GM12865 (cell line): ENCODE results near the gene ADAMTS17.

Source experiments
- DNase-seq: peaks from one replicate; pipeline ENCODE4 v3.0.0; 2010; ENCODE audit warnings: low read depth
- H3K4me3 ChIP-seq: 2 replicates; pipeline ENCODE4 v1.5.1; 2011; ENCODE audit warnings: mild to moderate bottlenecking, low read depth, low read length, control low read depth
- TF ChIP-seq, protein P1 (sequence below): IDR thresholded peaks from 2 replicates; pipeline ENCODE4 v1.5.1; 2011; ENCODE audit warnings: low read length, control low read depth, low read depth, inconsistent platforms; ENCODE audit not compliant: insufficient read depth; ENCODE audit errors: missing control alignments

Gene ADAMTS17

DNA sequence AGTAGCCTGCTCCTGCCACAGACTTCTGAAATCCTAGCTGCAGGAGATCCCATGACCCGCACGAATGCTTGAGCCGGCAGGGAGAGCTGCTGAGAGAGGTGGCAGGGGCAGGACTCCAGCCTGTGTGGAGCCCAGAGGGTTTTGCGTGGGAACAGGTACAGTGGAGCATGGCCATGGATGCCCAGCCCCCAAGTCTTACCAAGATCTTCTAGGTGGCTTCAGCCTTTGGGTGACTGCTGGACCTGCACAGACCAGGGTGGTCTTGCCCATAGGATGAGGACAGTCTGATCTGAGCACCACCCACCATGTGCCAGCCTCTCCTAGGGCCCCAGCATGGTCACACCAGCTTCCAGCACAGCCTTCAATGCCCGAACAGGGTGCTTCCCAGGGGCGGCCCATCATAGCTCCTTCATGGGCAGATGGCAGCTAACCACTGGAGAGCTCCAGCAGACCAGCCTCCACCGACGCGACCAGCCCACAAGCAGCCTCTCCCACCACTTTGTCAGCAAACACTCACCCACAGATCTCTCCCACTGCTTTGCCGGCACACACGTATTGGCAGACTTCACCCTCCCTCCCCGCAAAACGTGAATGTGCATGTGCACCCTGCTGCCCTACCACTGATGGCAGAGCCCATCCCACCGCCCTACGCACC lies 56.0 kb downstream of the ADAMTS17 start:
- DNase-seq, result no peak
- TF ChIP-seq, protein P1, sequence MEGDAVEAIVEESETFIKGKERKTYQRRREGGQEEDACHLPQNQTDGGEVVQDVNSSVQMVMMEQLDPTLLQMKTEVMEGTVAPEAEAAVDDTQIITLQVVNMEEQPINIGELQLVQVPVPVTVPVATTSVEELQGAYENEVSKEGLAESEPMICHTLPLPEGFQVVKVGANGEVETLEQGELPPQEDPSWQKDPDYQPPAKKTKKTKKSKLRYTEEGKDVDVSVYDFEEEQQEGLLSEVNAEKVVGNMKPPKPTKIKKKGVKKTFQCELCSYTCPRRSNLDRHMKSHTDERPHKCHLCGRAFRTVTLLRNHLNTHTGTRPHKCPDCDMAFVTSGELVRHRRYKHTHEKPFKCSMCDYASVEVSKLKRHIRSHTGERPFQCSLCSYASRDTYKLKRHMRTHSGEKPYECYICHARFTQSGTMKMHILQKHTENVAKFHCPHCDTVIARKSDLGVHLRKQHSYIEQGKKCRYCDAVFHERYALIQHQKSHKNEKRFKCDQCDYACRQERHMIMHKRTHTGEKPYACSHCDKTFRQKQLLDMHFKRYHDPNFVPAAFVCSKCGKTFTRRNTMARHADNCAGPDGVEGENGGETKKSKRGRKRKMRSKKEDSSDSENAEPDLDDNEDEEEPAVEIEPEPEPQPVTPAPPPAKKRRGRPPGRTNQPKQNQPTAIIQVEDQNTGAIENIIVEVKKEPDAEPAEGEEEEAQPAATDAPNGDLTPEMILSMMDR, result no peak
- no peak overlapping the region for H3K4me3 ChIP-seq

DNA sequence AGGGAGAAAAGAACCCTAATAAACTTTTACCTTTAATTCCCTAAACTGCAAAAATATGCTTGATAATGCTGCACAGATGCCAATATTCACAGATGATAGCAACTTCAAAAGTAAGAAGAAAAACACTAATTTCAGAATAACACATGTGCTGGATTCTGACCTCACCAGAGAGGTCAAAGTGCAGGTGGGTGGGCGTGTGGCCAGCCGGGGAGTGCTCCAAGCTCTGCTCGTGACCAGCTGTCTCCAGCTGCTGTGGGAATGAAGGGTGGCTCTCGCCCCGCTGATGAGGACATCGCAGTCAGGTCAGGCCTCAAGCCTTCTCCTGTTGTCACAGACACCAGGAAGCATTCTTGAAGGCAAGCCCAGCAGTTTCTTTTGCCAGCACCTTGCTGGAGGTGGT lies 57.1 kb downstream of the ADAMTS17 start:
- DNase-seq, result no peak
- TF ChIP-seq, protein P1, result no peak
- no peak overlapping the region for H3K4me3 ChIP-seq

DNA sequence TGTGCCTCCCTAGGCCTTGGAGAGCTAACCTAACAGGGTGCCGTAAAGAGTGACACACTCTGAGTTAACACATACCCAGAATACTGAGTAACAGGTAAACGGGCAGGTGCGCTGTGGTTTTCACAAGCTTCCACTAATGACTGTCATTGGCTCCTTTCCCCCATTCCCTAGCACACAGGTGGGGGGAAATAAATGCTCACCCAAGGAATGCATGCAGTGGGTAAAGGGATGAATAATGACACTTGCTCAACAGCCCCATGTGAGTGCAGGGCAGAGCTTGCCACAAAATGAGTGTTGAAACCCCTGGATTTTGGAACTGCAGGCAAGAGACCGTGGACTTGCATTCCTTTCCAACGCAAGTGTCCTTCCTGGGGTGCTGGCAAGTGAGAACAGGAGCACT lies 57.6 kb downstream of the ADAMTS17 start:
- no peak for DNase-seq
- TF ChIP-seq, protein P1, result no peak
- H3K4me3 ChIP-seq, result no peak overlapping the region

DNA sequence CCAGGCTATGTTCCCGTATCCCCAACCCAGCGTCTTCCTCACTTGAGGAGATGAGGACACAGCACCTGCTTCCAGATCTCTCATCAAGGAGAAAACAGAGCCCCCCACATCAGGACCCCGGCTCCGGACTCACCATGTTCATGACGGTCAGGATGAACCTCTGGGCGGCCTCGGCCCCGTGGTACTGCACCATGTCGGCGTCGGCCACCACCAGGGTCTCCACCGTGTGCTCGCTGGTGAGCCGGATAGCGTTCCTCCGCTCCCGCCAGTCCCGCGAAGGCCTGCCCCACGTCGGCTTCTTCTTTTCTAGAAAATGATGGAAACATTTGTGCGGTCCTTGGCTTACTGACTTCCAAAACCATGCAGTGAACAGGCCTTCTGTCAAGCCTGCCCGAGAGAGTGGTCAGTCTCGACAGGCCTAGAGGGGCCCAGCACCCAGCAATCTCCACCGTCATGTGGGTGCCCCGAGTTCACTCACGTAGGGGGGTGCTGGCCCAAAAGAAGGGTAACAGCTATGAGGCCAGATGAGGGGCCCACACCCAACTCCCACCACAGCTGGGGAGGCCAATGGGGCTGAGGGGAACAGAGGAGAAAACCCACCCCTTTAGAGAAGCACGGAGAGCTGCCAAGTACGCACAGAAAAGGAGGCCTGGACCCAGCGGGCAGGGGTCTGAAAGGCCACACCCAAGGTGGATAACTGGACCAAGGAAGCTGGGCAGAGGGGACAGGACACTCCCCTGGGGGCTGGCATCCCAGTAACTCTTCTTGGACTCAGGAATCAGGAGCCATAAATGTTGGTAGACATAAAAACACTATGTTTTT lies 60.5 kb downstream of the ADAMTS17 start:
- no peak overlapping the region for H3K4me3 ChIP-seq
- no peak for DNase-seq
- TF ChIP-seq, protein P1, result no peak

DNA sequence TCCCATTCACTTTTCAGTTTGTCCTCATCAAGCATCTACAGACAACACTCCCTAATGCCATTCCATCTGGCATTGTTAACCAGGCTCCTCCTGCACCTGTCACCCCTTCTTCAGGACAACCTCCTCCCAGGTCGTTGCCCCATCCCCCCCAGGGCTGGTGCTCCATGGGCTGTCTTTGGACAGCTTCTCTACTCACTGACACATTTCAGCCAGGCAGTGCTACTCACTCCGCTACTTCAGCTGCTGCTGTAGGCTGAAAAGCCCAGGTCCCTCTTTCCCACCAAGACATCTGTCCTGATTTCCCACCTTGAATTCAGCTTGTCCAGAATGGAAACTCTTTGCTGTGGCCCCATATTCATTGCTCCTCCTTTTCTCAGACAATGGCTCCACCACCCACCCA lies 61.9 kb downstream of the ADAMTS17 start:
- H3K4me3 ChIP-seq, result no peak overlapping the region
- TF ChIP-seq, protein P1, result no peak
- no peak for DNase-seq

DNA sequence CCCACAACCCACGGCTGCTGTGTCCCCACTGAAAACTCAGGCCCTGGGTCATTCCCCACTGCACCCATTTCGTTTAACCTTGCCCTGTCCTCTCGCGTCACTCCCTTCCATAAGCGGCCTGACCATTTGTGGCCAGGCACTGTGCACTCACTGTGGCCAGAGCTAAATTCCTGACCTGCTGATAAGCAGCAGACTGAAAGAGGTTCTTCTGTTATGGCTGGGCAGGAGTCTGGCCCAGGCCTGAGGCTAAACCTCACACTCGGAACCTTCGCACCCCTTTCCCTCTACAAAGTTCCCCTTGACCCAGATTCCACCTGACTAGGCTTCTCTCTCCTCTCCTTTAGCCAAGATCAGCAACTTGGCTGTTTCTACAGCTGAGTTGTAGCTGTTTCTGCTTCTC lies 62.3 kb downstream of the ADAMTS17 start:
- H3K4me3 ChIP-seq, result no peak overlapping the region
- no peak for DNase-seq
- TF ChIP-seq, protein P1, result no peak
